Smooth muscle cell (in vitro differentiated cells): ENCODE results near the gene MYO3B. TPM values are rescaled to one million over a fixed set of nuclear protein-coding genes. Genes with fewer than 3 reads are reported as not detected.

Experiments
- DNase-seq: peaks from one replicate; lab custom pipeline; 2025; ENCODE audit not compliant: unreplicated experiment; lab: John Stamatoyannopoulos, UW
- H2AFZ ChIP-seq: fragments of 200-600 bp; sonication (generic); 2 replicates; pipeline ENCODE4 v1.6.0; 2016; ENCODE audit warnings: antibody characterized with exemption, low read depth, mild to moderate bottlenecking
- H3F3A ChIP-seq: fragments of 200-600 bp; sonication (generic); 2 replicates; pipeline ENCODE4 v1.6.0; 2017; ENCODE audit warnings: antibody characterized with exemption, low read depth
- H3K27ac ChIP-seq: fragments of 200-600 bp; sonication (generic); 2 replicates; pipeline ENCODE4 v1.5.1; 2016; ENCODE audit warnings: low read depth, mild to moderate bottlenecking
- H3K27me3 ChIP-seq: fragments of 200-600 bp; sonication (generic); 2 replicates; pipeline ENCODE4 v1.6.1; 2016; ENCODE audit warnings: low read depth, mild to moderate bottlenecking
- H3K36me3 ChIP-seq: fragments of 200-600 bp; sonication (generic); 2 replicates; pipeline ENCODE4 v1.5.1; 2016; ENCODE audit warnings: low read depth
- H3K4me1 ChIP-seq: fragments of 200-600 bp; sonication (generic); 2 replicates; pipeline ENCODE4 v1.5.1; 2016; ENCODE audit warnings: low read depth
- H3K4me2 ChIP-seq: fragments of 200-600 bp; sonication (generic); 2 replicates; pipeline ENCODE4 v1.6.0; 2016; ENCODE audit warnings: mild to moderate bottlenecking
- H3K4me3 ChIP-seq: fragments of 200-600 bp; sonication (generic); 2 replicates; pipeline ENCODE4 v1.5.1; 2016; ENCODE audit warnings: mild to moderate bottlenecking
- H3K79me2 ChIP-seq: fragments of 200-600 bp; sonication (generic); 2 replicates; pipeline ENCODE4 v1.6.0; 2016; ENCODE audit warnings: low read depth, mild to moderate bottlenecking
- H3K9ac ChIP-seq: fragments of 200-600 bp; sonication (generic); 2 replicates; pipeline ENCODE4 v1.6.0; 2016; ENCODE audit warnings: low read depth
- H3K9me3 ChIP-seq: fragments of 200-600 bp; sonication (generic); replicated peaks from 2 replicates; pipeline ENCODE4 v1.5.1; 2016; ENCODE audit warnings: low read depth
- H4K20me1 ChIP-seq: fragments of 200-600 bp; sonication (generic); 2 replicates; pipeline ENCODE4 v1.6.0; 2016; ENCODE audit warnings: low read depth
- CTCF ChIP-seq: fragments of 200-600 bp; sonication (generic); IDR thresholded peaks from 2 replicates; pipeline ENCODE4 v1.5.1; 2017; ENCODE audit warnings: borderline replicate concordance, mild to moderate bottlenecking, antibody characterized with exemption; ENCODE audit not compliant: insufficient read depth, poor library complexity, severe bottlenecking
- WGBS: methylation state at CpG from one replicate; pipeline ENCODE4 v1.1.7; 2016; ENCODE audit warnings: low lambda C conversion rate; 5-methylcytosine and 5-hydroxymethylcytosine counted together
- polyA plus RNA-seq: library from polyadenylated mRNA; unstranded; fragments of >200 nt; fragmentation: Nextera tagmentation; extraction: Ambion mirVana; gene quantifications from 2 replicates; pipeline ENCODE4 v1.2.1, GENCODE V29; 2016
- total RNA-seq: library from RNA; depleted of rRNA; stranded (reverse); fragments of >200 nt; gene quantifications from 2 replicates; pipeline ENCODE4 v1.2.3, GENCODE V29; 2014

Gene MYO3B
- total and polyA plus RNA-seq, 2 experiments from 2014 or later = 0.47 to 3.1 TPM

- H3K9me3 ChIP-seq = no peaks in the 10 kb centered on the region
- WGBS = 74% methylated on average over 2 of the region's 2 CpGs
- TF ChIP-seq CTCF = no peak
- H3K4me1 ChIP-seq = peaks cover 38% of the 10 kb centered on the region
- H3F3A ChIP-seq = no peaks in the 10 kb centered on the region
- H3K79me2 ChIP-seq = no peaks in the 10 kb centered on the region
- no peak overlapping the region for H3K27ac ChIP-seq
- H3K27me3 ChIP-seq = peaks cover 4% of the 10 kb centered on the region
- DNase-seq = no peak
- H2AFZ ChIP-seq = no peak overlapping the region
- H3K4me3 ChIP-seq = no peak overlapping the region
- no peak overlapping the region for H3K9ac ChIP-seq
- H3K4me2 ChIP-seq = no peak overlapping the region
- H4K20me1 ChIP-seq = no peaks in the 10 kb centered on the region
- no peaks in the 10 kb centered on the region for H3K36me3 ChIP-seq
These were observed 177.2 kb downstream of the MYO3B start for GRCh38 chr2:170354855-170355780.

GRCh38 chr2:170359466-170359865 is 181.5 kb downstream of the MYO3B start:
- H3K4me3 ChIP-seq = no peak overlapping the region
- no peaks in the 10 kb centered on the region for H3F3A ChIP-seq
- H3K4me2 ChIP-seq = no peak overlapping the region
- no peaks in the 10 kb centered on the region for H3K36me3 ChIP-seq
- no peaks in the 10 kb centered on the region for H3K79me2 ChIP-seq
- no peak for TF ChIP-seq CTCF
- no peaks in the 10 kb centered on the region for H3K9me3 ChIP-seq
- no peaks in the 10 kb centered on the region for H3K27me3 ChIP-seq
- H3K4me1 ChIP-seq = peaks cover 61% of the 10 kb centered on the region
- no peak overlapping the region for H2AFZ ChIP-seq
- no peak for DNase-seq
- H3K27ac ChIP-seq = no peak overlapping the region
- no peak overlapping the region for H3K9ac ChIP-seq
- WGBS = 93% methylated on average over 3 of the region's 3 CpGs
- H4K20me1 ChIP-seq = no peaks in the 10 kb centered on the region

GRCh38 chr2:170360546-170361089 is 182.7 kb downstream of the MYO3B start:
- no peak for TF ChIP-seq CTCF
- 47% methylated on average over 3 of the region's 3 CpGs for WGBS

More at GRCh38 chr2:170360546-170361089, 182.7 kb downstream of the MYO3B start:
- no peak overlapping the region for H3K4me3 ChIP-seq
- H3K4me1 ChIP-seq = peaks cover 58% of the 10 kb centered on the region
- H2AFZ ChIP-seq = no peak overlapping the region
- DNase-seq = no peak
- H3K27ac ChIP-seq = no peak overlapping the region
- H3K4me2 ChIP-seq = no peak overlapping the region
- H3K9ac ChIP-seq = no peak overlapping the region
- no peaks in the 10 kb centered on the region for H4K20me1 ChIP-seq
- no peaks in the 10 kb centered on the region for H3K79me2 ChIP-seq
- H3K36me3 ChIP-seq = no peaks in the 10 kb centered on the region
- no peaks in the 10 kb centered on the region for H3K27me3 ChIP-seq
- no peaks in the 10 kb centered on the region for H3K9me3 ChIP-seq
- no peaks in the 10 kb centered on the region for H3F3A ChIP-seq
